OCI-M2 (cell line): ENCODE measurements around the gene TCF12.

Source experiments
- DNase-seq: peaks from one replicate; lab custom pipeline; 2025; ENCODE audit not compliant: unreplicated experiment; lab: John Stamatoyannopoulos, UW

The TCF12 gene

DNA sequence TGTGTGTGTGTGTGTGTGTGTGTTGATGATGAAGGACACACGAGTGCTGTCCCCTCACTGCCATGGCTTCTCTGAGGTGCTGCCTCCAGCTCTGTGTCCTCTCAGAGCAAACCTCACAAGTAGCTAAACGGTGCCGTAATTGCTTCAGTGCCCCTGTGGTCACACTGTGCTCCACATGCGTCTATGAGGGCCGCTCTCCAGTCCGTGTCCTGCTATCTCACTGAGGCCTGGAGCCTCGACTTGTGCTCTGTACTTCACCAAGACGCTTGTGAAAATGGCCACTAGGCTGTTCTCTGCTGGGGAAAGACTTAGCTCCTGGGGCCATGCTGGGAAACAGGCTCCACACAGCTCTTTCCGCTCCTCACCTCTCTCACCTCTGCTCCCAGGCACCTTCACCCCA, 392.4 kb downstream of the TCF12 start:
- no peak for DNase-seq

GRCh38 chr15:57312006-57312317, 393.5 kb downstream of the TCF12 start:
- DNase-seq, result no peak

DNA sequence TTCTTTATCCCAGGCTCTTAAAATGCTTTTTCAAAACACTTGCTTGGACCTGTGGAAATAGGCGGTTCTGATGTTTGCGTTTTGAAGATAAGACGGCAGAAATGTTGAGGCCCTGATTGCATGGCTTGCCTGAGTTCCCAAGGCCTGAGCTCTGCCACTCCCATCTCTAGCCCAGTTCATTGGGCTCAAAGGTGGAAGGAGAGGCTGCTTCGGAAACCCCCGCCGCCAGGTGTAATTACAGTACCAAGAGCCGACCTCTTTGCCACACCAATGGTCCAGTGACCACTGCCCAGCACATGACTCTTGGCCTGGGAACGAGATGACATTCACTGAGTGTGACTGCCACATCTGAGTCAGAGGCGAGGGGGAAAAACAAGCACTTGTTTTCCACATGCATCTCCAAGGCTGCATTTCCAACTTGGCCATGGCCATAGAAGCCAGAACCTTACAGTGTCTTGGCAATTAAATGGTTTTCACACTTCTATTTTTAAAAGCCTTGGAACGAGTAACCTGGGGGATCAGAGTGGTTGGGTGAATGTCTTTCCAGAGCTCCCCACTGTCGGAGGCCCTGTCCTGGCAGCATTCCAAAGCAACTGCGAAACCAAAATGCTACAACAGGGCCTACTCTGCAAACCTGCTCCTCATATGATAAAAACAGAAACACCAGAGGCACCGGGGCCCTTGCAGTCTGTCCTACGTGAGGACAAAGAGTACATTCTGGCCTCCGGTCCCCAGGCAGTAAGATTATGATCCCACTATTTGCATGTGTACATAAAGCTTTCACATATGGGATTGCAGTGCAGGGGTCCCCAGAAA, 394.1 kb downstream of the TCF12 start:
- no peak for DNase-seq

- no peak for DNase-seq
Observed at GRCh38 chr15:57313134-57313483, 394.7 kb downstream of the TCF12 start.

DNA sequence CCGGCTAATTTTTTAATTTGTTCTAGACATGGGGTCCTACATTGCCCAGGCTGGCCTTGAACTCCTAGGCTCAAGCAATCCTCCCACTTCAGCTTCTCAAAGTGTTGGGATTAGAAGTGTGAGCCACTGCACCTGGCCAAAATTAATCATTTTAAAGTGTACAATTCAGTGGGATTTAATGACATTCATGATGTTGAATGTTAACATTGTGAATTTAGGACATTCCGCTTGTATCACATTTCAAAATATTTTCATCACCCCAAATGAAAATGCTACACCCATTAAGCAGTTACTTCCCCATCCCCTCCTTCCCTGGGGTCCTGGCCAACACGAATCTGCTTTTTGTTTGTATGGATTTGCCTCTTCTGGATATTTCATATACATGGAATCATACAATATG, 395.8 kb downstream of the TCF12 start:
- no peak for DNase-seq

DNA sequence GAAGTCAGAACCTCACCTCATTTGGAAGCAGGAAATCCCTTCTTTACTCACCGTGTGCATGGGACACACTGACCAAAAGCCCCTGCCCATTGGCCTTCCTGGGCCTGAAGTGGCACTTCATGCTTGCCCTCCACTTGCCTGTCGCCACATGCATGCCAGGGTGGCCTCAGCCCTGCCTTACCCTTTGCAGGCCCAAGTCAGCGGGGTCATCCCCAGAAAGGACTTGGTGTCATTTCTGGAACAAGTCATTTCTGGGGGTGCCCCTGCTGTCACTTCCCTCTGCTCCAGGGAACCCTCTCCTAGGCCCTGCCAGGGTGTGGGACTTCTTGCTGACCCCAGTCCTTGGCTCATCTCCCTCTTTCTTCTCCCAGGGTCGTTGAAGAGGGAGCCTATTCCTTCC, 398.0 kb downstream of the TCF12 start:
- DNase-seq, result no peak

DNA sequence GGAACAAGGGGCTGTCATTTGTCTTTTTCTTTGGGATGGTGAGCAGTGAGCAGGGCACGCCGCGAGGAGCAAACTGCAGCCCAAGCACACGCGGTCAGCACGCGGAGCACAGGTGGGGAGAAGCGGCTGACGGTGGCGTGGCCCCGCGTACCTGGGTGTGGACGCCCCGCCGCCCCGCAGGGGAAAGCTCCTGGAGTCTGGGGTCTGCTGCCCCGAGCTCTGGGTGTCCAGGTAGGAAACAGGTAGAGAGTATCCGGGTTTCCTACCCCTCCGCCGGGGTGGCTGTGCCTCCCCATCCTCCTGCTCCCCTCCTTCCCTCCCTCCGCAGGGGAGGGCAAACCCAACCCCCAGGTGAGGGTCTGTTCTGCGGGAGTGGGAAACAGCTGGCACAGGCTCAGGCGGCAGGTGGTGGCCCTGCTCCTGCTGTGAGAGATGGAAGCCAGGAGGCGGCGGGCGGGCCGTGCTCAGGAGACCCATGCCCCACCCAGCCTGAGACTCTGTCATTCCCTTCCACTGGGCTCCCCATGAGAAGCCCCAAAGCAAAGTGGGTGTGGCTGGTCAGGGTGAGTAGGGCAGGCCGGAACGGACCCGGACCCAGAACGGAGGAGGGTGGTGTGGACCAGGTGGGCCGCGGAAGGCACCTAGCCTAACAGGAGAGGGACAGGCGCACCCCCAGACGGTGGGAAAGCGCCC, 400.9 kb downstream of the TCF12 start:
- no peak for DNase-seq

DNA sequence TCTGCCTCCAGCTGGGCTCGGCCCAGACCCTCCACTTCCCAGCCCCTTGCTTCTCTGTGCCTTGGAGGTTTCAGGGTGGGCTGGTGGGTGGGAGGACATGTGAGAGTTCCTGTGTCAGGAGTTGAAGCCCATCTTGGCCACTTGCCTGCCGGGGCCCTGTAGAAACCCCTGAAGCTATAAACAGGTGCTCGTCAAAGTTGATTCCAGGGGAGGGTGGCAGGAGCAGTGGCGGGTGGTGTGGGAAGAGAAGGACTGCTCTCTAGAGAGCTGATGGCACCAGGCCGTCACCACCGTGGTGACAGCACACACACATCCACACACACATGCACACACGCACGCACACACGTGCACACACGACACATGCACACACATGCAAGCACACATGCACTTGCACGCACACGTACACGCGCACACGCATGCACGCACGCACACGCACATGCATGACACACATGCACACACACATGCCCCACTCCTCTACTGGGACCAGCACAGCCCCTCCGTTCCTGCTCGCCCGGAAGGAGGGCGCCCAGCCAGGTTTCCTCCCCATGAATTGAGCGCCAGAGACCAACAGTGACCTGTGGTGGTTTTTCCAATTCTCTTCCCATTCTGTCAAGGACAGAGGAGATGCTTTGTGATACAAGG, 401.6 kb downstream of the TCF12 start:
- no peak for DNase-seq

DNA sequence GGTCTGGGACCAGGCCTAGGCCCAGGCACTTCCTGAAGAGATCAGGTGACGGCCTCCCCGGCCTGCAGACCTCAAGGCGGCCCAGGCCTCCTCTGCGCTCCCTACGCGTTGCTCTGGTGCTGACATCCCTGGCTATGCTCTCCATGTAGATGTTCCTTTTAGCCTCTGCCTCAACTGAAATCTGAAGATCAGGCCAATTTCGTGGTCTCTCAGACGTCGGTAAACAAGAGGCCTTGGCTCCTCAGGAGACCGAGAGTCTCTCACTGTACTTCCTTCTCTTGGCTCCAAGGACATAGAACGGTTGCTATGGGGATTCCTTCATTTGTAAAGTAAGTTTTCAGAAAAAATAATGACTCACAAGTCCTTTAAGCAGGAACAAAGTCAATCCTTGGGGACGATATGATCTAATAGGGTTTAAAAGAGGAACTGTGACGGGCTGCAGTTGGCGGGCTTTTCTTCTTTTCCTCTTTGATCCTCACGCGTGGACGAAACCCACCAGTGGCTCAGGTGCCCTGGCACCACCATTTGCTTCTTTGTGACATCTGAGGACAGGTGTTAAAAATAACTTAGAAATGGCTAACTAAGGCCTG, 402.3 kb downstream of the TCF12 start:
- DNase-seq, result no peak

- DNase-seq, result no peak
Observed at GRCh38 chr15:57321485-57321884, 403.0 kb downstream of the TCF12 start.

- peak; percentile 25 for DNase-seq
Observed at GRCh38 chr15:57321973-57322601, 403.6 kb downstream of the TCF12 start.

DNA sequence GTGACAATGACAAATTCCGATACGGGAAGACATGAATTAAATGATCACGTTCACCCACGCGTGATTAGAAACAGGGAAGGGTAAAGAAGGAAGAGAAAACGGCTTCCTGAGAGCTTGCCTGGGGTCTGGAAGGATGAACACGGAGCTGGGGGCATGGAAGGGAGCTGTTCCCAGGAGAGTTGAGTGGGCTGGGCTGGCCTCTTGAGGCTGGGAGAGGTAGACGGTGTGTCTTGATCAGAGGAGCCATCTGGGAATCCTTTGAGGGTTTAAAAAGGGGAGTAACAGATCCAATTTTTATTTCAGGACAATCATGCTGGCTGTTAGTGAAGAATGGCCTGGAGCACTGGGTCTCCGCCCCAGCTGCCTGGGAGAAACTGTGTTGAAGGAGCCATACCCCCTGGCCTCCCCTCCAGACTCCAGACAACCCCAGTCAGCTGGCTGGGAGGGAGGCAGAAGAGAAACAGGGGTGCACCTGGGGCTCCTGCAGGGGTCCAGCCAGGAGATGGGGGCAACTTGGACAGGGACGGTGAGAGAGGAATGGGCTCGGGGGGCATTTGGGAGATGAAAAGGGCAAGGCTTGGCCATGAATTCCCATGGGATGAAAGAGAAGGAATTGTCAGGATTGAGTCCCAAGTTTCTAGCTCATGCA, 404.3 kb downstream of the TCF12 start:
- DNase-seq, result no peak

DNA sequence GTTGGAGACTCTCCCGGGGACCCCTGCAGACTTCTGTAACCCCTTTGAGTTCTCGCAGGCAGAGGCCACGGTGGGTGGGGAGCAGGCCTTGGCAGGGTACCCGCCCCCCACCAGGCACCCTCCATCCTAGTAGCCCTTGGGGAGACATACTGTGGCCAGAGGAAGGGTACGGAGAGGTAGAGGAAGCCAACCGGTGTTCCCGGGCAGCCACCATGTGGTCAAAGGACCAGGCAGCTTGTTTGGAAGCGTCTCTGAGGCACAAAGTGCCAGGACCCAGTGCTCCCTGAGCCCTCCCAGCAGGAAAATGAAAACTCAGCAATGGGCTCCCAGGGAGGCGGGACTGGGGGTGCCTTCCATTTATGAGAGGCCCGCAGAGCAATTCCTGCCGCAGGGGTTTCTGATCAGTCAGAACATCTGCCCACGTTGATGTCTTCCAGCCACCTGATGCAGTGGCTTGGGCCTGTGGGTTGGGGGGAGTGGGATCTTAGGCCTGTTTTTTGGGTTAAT, 404.9 kb downstream of the TCF12 start:
- DNase-seq, result no peak

DNA sequence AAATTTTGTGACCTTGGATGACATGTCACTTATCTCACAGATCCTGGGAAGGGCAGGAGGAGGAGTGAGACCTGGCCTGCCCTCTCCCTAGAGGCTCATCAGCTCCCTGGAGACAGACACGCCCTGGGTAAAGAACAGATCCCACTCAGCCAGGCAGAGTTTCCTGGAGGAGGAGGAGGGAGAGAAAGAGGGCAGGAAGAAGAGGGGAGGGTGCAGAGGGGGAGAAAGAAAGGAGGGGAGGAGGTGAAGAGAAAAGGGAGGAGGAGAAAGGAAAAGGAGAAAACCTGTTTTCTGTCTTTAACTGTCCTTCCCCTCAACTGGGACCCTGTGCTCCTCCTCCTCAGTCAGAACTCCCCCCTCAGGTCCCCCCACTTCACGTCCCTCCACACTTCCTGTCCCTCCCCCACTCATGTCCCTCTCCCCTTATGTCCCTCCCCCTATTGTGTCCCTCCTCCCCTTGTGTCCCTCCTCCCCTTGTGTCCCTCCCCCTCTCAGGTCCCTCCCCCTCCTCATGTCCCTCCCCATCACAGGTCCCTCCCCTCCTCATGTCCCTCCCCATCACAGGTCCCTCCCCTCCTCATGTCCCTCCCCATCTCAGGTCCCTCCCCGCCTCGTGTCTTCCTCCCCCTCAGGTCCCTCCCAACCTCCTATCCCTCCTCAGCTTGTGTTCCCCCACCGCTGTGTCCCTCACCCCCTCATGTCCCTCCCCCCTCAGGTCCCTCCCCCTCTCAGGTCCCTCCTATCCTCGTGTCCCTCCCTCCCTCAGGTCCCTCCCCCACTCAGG, 405.6 kb downstream of the TCF12 start:
- DNase-seq, result peak; percentile 71

DNA sequence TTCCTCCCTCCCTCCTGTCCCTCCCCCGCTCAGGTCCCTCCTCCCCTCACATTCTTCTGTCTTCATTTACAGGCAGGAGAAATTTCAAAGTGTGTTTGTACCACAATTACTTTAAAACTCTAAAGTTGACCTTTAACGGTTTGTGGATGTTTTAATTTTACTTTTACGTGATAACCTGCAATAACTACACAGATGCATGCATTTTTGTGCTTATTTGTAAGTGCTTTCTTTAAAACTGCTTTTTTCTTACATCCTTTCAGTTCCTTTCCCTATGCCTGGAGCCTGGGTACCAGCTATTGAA, 406.1 kb downstream of the TCF12 start:
- no peak for DNase-seq

GRCh38 chr15:57324944-57325679, 406.7 kb downstream of the TCF12 start:
- no peak for DNase-seq

DNA sequence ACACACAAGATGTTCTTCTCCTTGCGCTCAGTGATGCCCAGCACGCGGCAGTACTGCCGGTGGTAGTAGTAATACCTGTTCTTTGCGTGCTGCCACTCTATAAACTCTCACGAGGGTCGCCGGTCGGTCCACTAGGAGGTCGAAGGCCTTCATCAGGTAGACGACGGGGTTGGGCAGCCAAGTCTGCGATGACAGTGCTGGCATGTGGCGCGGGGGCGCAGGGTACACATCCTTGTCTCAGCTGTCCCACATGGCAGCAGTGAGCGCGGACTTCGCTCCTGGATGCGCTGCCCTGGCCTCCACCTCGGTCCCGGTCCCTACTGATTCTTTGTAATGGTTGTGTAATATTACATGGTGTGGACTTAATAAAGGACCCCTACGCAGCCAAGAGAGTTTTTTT, 407.8 kb downstream of the TCF12 start:
- DNase-seq, result no peak

GRCh38 chr15:57327985-57328471, 409.6 kb downstream of the TCF12 start:
- no peak for DNase-seq

- DNase-seq, result no peak
Observed at GRCh38 chr15:57328479-57328878, 410.0 kb downstream of the TCF12 start.
